ENCODE measurements around the gene SMPD4. TPM values are rescaled to one million over a fixed set of nuclear protein-coding genes. Genes with fewer than 3 reads are reported as not detected.
"Not testable (repeated sequence)": the region's sequence is repeated elsewhere in the genome, so short reads cannot be mapped to it uniquely, and the experiment has no call there.

Gene SMPD4
- total RNA-seq, 1 experiment from 2014 or later: 108 TPM

GRCh38 chr2:130139331-130140280, 41.8 kb downstream of the SMPD4 start:
- BruUV-seq (replicated peaks); POLR2A ChIA-PET (ENCODE audit: low non-redundant PET): not testable (repeated sequence)

GRCh38 chr2:130138841-130139251, 42.6 kb downstream of the SMPD4 start:
- BruUV-seq (replicated peaks); H3K9me3 ChIP-seq (ENCODE audit: low read depth, low read length, poor library complexity, severe bottlenecking); H3K4me1 ChIP-seq (ENCODE audit: insufficient read depth, low read length, poor library complexity, severe bottlenecking); intact Hi-C loops (cut with micrococcal nuclease; ENCODE audit: unreplicated experiment); CTCF ChIA-PET; H3K36me3 ChIP-seq (ENCODE audit: insufficient read depth, low read length, poor library complexity, severe bottlenecking); H3K27ac ChIP-seq (ENCODE audit: low read depth, low read length, poor library complexity, severe bottlenecking); H3K27me3 ChIP-seq (replicated peaks; ENCODE audit: insufficient read depth, low read depth, low read length, poor library complexity); POLR2A ChIA-PET (ENCODE audit: low non-redundant PET); H3K4me3 ChIP-seq (ENCODE audit: low read depth, low read length, poor library complexity, severe bottlenecking); DNase-seq (ENCODE audit: low spot score): not testable (repeated sequence)

More at GRCh38 chr2:130139331-130140280, 41.8 kb downstream of the SMPD4 start:
- CTCF ChIA-PET; H3K27me3 ChIP-seq (replicated peaks; ENCODE audit: insufficient read depth, low read depth, low read length, poor library complexity); H3K27ac ChIP-seq (ENCODE audit: low read depth, low read length, poor library complexity, severe bottlenecking); DNase-seq (ENCODE audit: low spot score); H3K9me3 ChIP-seq (ENCODE audit: low read depth, low read length, poor library complexity, severe bottlenecking); H3K36me3 ChIP-seq (ENCODE audit: insufficient read depth, low read length, poor library complexity, severe bottlenecking); H3K4me1 ChIP-seq (ENCODE audit: insufficient read depth, low read length, poor library complexity, severe bottlenecking); H3K4me3 ChIP-seq (ENCODE audit: low read depth, low read length, poor library complexity, severe bottlenecking); intact Hi-C loops (cut with micrococcal nuclease; ENCODE audit: unreplicated experiment): not testable (repeated sequence)

- H3K36me3 ChIP-seq (ENCODE audit: insufficient read depth, low read length, poor library complexity, severe bottlenecking); POLR2A ChIA-PET (ENCODE audit: low non-redundant PET); H3K4me3 ChIP-seq (ENCODE audit: low read depth, low read length, poor library complexity, severe bottlenecking); DNase-seq (ENCODE audit: low spot score); CTCF ChIA-PET; H3K9me3 ChIP-seq (ENCODE audit: low read depth, low read length, poor library complexity, severe bottlenecking); H3K27me3 ChIP-seq (replicated peaks; ENCODE audit: insufficient read depth, low read depth, low read length, poor library complexity); intact Hi-C loops (cut with micrococcal nuclease; ENCODE audit: unreplicated experiment); BruUV-seq (replicated peaks); H3K4me1 ChIP-seq (ENCODE audit: insufficient read depth, low read length, poor library complexity, severe bottlenecking); H3K27ac ChIP-seq (ENCODE audit: low read depth, low read length, poor library complexity, severe bottlenecking): not testable (repeated sequence)
Observed at GRCh38 chr2:130138326-130138725, 43.1 kb downstream of the SMPD4 start.

GRCh38 chr2:130137118-130137517, 44.3 kb downstream of the SMPD4 start:
- H3K4me3 ChIP-seq (ENCODE audit: low read depth, low read length, poor library complexity, severe bottlenecking); POLR2A ChIA-PET (ENCODE audit: low non-redundant PET); BruUV-seq (replicated peaks); H3K27me3 ChIP-seq (replicated peaks; ENCODE audit: insufficient read depth, low read depth, low read length, poor library complexity); H3K36me3 ChIP-seq (ENCODE audit: insufficient read depth, low read length, poor library complexity, severe bottlenecking); H3K9me3 ChIP-seq (ENCODE audit: low read depth, low read length, poor library complexity, severe bottlenecking); DNase-seq (ENCODE audit: low spot score); intact Hi-C loops (cut with micrococcal nuclease; ENCODE audit: unreplicated experiment); H3K27ac ChIP-seq (ENCODE audit: low read depth, low read length, poor library complexity, severe bottlenecking); CTCF ChIA-PET; H3K4me1 ChIP-seq (ENCODE audit: insufficient read depth, low read length, poor library complexity, severe bottlenecking): not testable (repeated sequence)

- H3K36me3 ChIP-seq (ENCODE audit: insufficient read depth, low read length, poor library complexity, severe bottlenecking); intact Hi-C loops (cut with micrococcal nuclease; ENCODE audit: unreplicated experiment); H3K4me3 ChIP-seq (ENCODE audit: low read depth, low read length, poor library complexity, severe bottlenecking); BruUV-seq (replicated peaks); CTCF ChIA-PET; H3K4me1 ChIP-seq (ENCODE audit: insufficient read depth, low read length, poor library complexity, severe bottlenecking); POLR2A ChIA-PET (ENCODE audit: low non-redundant PET); H3K9me3 ChIP-seq (ENCODE audit: low read depth, low read length, poor library complexity, severe bottlenecking); DNase-seq (ENCODE audit: low spot score); H3K27me3 ChIP-seq (replicated peaks; ENCODE audit: insufficient read depth, low read depth, low read length, poor library complexity); H3K27ac ChIP-seq (ENCODE audit: low read depth, low read length, poor library complexity, severe bottlenecking): not testable (repeated sequence)
Observed at GRCh38 chr2:130136546-130136945, 44.9 kb downstream of the SMPD4 start.
